Choroid plexus epithelial cell (primary cell): Measurements from ENCODE around the gene DPM2.

ENCODE experiments used
- DNase-seq: peaks from one replicate; pipeline ENCODE4 v3.0.0-alpha.2; 2010; ENCODE audit warnings: low read depth
- H3K4me3 ChIP-seq: 2 replicates; pipeline ENCODE4 v1.5.1; 2011; ENCODE audit warnings: low read depth, mild to moderate bottlenecking, control low read depth, low read length, moderate library complexity
- TF ChIP-seq, protein P1 (sequence below): conservative IDR thresholded peaks from 2 replicates; pipeline ENCODE4 v1.5.1; 2011; ENCODE audit warnings: low read depth, mild to moderate bottlenecking, control low read depth, inconsistent platforms, low read length, moderate library complexity

DPM2 gene

DNA sequence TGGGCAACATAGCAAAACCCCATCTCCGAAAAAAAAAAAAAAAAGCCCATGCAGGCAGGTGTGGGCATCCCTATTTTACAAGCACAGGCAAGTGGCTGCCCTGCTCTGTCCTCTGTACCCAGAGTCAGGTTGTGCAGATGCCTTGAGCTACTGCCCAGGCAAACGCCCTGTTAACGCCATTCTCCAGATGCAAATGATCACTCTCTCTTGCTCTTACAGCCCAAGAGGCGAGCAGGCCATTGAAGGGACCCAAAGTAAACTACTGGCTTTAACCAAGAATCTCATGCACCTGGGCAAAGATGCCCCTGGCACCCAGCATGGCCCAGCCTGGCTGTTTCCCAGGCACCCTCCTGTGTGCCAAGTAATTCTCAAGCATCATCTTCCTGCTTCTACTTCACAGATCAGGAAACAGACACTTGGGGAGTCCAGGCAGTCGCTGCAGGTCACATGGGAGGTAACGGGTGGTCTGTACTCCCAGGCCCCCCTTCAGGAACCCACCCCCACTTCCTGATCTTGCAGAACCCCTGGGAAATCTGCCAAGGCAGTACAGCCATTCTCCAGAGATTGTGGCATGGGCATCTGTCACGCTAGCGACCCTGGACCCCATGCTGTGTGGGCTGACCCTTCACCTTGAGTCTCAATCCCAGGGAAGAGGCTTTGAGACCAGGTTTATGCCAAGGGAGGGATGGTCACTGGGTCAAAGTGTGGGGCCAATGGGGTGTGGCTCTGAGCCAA, 28.9 kb upstream of the DPM2 start:
- DNase-seq = no peak
- no peak overlapping the region for H3K4me3 ChIP-seq
- TF ChIP-seq, protein P1, sequence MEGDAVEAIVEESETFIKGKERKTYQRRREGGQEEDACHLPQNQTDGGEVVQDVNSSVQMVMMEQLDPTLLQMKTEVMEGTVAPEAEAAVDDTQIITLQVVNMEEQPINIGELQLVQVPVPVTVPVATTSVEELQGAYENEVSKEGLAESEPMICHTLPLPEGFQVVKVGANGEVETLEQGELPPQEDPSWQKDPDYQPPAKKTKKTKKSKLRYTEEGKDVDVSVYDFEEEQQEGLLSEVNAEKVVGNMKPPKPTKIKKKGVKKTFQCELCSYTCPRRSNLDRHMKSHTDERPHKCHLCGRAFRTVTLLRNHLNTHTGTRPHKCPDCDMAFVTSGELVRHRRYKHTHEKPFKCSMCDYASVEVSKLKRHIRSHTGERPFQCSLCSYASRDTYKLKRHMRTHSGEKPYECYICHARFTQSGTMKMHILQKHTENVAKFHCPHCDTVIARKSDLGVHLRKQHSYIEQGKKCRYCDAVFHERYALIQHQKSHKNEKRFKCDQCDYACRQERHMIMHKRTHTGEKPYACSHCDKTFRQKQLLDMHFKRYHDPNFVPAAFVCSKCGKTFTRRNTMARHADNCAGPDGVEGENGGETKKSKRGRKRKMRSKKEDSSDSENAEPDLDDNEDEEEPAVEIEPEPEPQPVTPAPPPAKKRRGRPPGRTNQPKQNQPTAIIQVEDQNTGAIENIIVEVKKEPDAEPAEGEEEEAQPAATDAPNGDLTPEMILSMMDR = no peak

DNA sequence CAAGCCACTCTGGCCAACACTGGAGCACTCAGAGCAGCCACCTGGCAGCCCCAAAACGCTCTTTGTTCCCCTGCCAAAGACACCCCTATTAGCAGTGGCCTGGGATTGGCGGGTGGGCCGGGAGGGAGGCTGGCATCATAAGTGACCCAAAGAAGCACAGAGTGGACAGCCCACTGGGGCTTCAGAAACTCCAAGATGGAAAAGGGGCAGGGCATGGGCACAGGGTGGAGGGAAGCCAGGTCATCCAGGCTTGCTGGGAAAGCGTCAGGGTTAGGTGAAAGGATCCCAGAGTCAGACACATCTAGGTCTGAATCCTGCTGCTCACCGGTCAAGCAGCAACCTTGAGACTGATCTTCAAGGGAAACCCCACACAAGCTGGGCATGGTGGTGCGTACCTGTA, 28.3 kb upstream of the DPM2 start:
- no peak overlapping the region for H3K4me3 ChIP-seq
- no peak for DNase-seq
- TF ChIP-seq, protein P1 = no peak

DNA sequence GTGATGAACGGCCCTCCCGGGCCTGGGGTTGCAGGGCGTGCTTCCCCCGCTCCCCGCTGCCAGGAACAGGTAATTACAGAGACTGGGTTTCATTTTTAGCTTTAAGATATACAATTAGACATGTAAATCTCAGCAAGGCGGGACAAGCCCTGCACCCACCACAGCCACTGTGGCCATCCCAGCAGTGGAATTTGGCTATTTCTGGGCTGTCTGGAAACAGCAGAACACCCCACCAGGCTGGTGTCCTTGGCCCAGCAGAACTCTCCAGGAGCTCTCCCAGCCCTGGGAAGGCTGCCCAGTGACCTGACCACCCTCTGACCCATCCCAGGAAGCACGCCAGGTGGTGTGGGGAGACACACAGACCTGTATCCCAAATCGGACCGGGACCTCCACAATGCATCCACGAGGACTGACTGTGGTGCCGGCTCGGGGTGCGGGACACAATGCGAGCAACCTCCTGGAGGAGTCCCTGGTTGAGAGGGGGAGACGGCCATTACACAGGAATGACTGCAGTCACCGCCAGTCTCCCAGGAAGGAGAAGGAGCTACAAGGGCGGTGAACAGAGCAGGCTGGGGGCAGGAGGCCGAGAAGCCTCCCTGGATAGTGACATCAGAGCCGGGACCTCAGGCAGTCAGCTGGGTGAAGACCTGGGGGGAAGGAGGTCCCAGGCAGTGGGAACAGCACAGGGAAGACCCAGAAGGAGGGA, 25.9 kb upstream of the DPM2 start:
- TF ChIP-seq, protein P1 = no peak
- no peak overlapping the region for H3K4me3 ChIP-seq
- DNase-seq = no peak

DNA sequence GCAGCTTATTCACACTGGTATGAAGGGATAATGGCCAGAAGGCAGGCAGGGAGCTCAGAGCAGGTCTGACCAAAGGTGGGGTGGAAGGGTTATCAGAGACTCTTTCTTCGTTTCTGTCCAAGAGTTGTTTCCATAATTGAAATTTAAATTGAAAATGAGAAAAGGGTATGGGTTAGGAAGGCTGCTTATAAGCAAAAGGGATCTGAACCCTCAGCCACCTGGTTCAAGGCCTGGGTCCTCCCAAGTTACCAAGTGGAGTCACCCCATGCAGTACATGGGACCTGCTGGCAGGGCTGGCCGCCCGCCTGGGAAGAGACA, 25.3 kb upstream of the DPM2 start:
- DNase-seq = no peak
- H3K4me3 ChIP-seq = no peak overlapping the region
- TF ChIP-seq, protein P1 = no peak

DNA sequence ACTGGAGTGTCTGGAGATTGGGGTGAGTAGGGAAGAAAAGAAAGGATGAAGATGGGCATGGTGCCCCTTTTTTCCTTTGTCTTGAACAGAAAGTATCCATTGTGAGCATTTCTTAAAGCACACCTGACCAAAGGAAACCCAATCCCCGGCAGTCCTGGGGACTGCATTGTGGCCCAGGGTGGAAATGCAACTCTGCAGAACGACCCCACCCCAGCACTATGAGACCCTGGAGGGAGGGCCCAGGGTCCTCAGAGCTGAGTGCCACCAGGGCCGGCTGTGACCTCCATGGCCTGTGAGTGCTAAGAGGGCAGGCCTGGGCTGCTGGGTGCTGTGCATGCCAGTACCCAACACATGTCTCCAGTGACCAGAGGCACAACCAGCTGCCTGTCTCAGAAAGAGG, 24.6 kb upstream of the DPM2 start:
- TF ChIP-seq, protein P1 = no peak
- H3K4me3 ChIP-seq = no peak overlapping the region
- no peak for DNase-seq

DNA sequence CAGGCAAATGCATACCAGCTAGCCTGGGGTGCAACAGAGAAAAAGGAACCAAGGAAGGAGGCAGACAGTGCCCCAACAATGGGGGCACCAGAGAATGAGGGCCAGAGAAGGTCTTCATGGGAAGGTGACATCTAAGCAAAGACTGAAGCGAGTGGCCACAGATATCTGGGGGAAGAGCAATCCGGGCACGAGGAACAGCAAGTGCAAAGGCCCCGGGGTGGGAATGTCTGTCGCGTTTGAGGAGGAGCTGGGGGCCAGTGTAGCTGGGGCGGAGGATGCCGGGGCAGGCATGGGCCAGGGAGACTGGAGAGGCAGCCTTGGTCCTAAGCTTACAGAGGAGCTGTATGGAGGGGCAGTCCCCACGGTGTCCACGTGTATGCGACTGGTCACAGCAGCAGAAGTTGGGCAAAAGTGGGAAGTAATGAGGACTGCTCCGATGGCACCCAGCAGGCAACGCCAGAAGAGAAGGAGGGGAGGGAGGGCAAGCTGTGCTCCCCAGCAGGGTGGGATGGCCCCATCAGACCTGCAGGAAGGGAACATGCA, 24.0 kb upstream of the DPM2 start:
- TF ChIP-seq, protein P1 = no peak
- no peak overlapping the region for H3K4me3 ChIP-seq
- DNase-seq = no peak

DNA sequence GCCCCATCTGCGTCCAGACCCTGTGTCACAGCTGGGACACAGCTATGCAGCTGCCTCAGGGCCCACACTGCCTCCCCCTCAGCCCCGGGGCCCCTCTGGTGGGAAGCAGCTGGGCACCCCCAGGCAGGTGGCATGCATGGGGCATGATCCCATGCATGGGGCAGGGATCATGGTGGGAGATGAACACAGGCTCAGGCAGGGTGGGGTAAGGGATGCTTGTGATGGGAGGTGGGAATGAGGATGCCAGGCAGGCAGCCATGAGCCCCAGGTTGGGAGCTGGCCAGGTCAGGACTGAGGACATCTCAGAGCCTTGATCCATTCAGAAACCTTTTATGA, 23.5 kb upstream of the DPM2 start:
- H3K4me3 ChIP-seq = no peak overlapping the region
- TF ChIP-seq, protein P1 = no peak
- DNase-seq = no peak
